Smooth muscle cell of bladder (primary cell): ENCODE results near the gene TTLL8. TPM values are rescaled to one million over a fixed set of nuclear protein-coding genes. Genes with fewer than 3 reads are reported as not detected.

Experiments used
- total RNA-seq: library from RNA; depleted of rRNA; stranded (reverse); fragments of >200 nt; gene quantifications from 2 replicates; pipeline ENCODE4 v1.2.3, GENCODE V29; 2014

TTLL8 gene
- total RNA-seq = not detected in 2 replicates

GRCh38 chr22:50058061-50058905, at the start of gene TTLL8:
Gene TTLL8, minus strand, starts transcription at chr22:50058298.

GRCh38 chr22:50089682-50090411, 31.7 kb upstream of the TTLL8 start, which contains the start of gene MOV10L1:
Gene MOV10L1, plus strand, starts transcription at chr22:50090006. Its CDS starts 83 bp downstream, at chr22:50090089.

GRCh38 chr22:50085211-50085972, 27.3 kb upstream of the TTLL8 start, which contains the start of gene MLC1:
Gene MLC1, minus strand, starts transcription at chr22:50085426. Its CDS starts 524 bp downstream, at chr22:50084902.

DNA sequence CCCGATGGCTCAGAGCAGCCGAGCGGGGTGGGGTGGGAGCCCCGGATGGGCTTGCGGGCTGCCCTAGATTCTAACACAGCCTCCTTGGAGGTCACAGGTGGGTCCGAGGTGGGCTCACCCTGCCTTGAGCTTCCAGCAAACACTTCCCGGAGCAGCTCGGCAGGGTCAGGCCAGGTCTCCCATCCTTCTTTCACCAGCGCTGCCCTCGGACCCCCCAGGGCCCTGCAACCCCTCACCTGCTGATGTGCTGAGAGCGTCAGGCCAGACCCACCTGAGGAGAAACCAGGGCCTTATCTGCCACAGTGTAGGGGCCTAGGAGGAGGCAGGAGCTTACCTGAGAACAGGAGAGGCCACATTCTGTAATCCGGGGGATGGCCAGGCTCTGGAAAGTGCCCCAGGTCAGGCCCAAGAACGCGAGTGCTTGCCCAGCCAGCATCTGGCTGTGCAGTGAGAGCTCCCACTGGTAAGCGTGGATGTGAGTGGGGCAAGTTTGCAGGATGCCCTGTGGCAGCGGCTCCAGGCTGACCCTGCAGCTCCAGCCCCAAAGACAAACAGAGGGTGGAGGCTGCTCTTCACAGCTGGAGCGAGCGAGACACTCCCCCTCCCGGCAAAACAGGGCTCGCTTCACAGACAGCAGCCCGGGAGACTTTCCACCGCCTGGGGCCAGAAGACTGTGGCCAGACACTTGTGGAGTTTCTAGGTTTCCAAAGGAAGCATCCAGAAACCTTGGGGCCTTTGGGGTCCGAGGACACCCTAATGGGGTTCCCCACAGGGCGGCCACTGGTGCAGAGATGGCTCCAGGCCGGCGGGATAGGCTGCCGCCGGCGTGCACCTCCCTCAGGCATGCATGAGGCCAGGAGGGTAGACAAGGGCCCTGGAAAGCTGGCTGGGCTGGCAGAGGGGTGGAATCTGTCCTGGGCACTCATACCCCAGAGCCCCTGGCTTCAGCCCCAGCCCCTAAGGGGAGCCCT, 45.6 kb downstream of the TTLL8 start, which contains the start of gene IL17REL:
TSS of gene IL17REL (minus strand) at position 555 of the 971 bp plus-strand sequence. CDS start at position 436, 119 bp downstream.

Other genes with a start within 250 kb of the TTLL8 start
- 18.3 and 24.0 TPM in 2 replicates for gene BRD1, start 230.4 kb downstream of the TTLL8 start, total RNA-seq
- gene ZBED4, start 204.5 kb downstream of the TTLL8 start, total RNA-seq = 4.3 and 6.4 TPM in 2 replicates
- gene ALG12, start 139.9 kb downstream of the TTLL8 start, total RNA-seq = 16.9 and 18.0 TPM in 2 replicates
- gene CRELD2, start 139.7 kb downstream of the TTLL8 start, total RNA-seq = 107 and 123 TPM in 2 replicates
- gene PIM3, start 97.5 kb downstream of the TTLL8 start, total RNA-seq = 16.8 and 25.8 TPM in 2 replicates
- under 0.01 TPM in 1 of 2 replicates, not detected in the other for gene IL17REL, start 45.5 kb downstream of the TTLL8 start, total RNA-seq
- 0.65 and 3.1 TPM in 2 replicates for gene MLC1, start 27.1 kb upstream of the TTLL8 start, total RNA-seq
- 8.6 and 14.8 TPM in 2 replicates for gene MOV10L1, start 31.7 kb upstream of the TTLL8 start, total RNA-seq
- gene PANX2, start 112.4 kb upstream of the TTLL8 start, total RNA-seq = 0.85 and 1.0 TPM in 2 replicates
- 16.6 and 19.5 TPM in 2 replicates for gene TRABD, start 127.6 kb upstream of the TTLL8 start, total RNA-seq
- gene SELENOO, start 142.7 kb upstream of the TTLL8 start, total RNA-seq = 19.9 and 21.4 TPM in 2 replicates
- gene TUBGCP6, start 186.7 kb upstream of the TTLL8 start, total RNA-seq = 19.5 and 31.0 TPM in 2 replicates
- 16.1 and 19.6 TPM in 2 replicates for gene HDAC10, start 193.0 kb upstream of the TTLL8 start, total RNA-seq
- gene MAPK12, start 203.4 kb upstream of the TTLL8 start, total RNA-seq = 30.3 and 31.2 TPM in 2 replicates
- gene MAPK11, start 212.1 kb upstream of the TTLL8 start, total RNA-seq = 4.8 and 5.1 TPM in 2 replicates
- 130 and 166 TPM in 2 replicates for gene PLXNB2, start 249.3 kb upstream of the TTLL8 start, total RNA-seq